Cardiac septum (tissue), 1 donor: ENCODE results near the gene NUTM2D. TPM values are rescaled to one million over a fixed set of nuclear protein-coding genes. Genes with fewer than 3 reads are reported as not detected.
"Not testable (repeated sequence)": the region's sequence is repeated elsewhere in the genome, so short reads cannot be mapped to it uniquely, and the experiment has no call there.

Experiments
- DNase-seq: peaks from one replicate; pipeline ENCODE4 v3.0.0-alpha.2; 2020; ENCODE audit warnings: low spot score
- intact Hi-C: fragments of 100-400 bp; cut with DNase I; formaldehyde crosslinking; loops from one replicate; pipeline ENCODE4 v1.14.0; 2022
- total RNA-seq: library from RNA; stranded (reverse); fragmentation: NEBNext Ultra II Directional; extraction: Animal tissue kit (Norgen Biotek cat#: 25700); gene quantifications from one replicate; pipeline ENCODE4 v1.2.1, GENCODE V29; 2021
- donor health status: DM: no; HTN: no; CAD: no.

Gene NUTM2D
- total RNA-seq, 1 donor from 2014 or later = 3.0 TPM

- intact Hi-C loops = not testable (repeated sequence)
Measured at GRCh38 chr10:87358159-87358558, 615 bp downstream of the NUTM2D start.

GRCh38 chr10:87369514-87370112, 12.1 kb downstream of the NUTM2D start:
- DNase-seq, intact Hi-C loops: not testable (repeated sequence)

More at GRCh38 chr10:87358159-87358558, 615 bp downstream of the NUTM2D start:
- DNase-seq = not testable (repeated sequence)

GRCh38 chr10:87374091-87374490, 16.5 kb downstream of the NUTM2D start:
- DNase-seq, intact Hi-C loops: not testable (repeated sequence)

GRCh38 chr10:87379115-87379514, 21.6 kb downstream of the NUTM2D start:
- intact Hi-C loops, DNase-seq: not testable (repeated sequence)

- DNase-seq, intact Hi-C loops: not testable (repeated sequence)
Measured at GRCh38 chr10:87383149-87383857, 25.8 kb downstream of the NUTM2D start.

- intact Hi-C loops, DNase-seq: not testable (repeated sequence)
Measured at GRCh38 chr10:87384283-87384682, 26.7 kb downstream of the NUTM2D start.

- DNase-seq, intact Hi-C loops: not testable (repeated sequence)
Measured at GRCh38 chr10:87385762-87386360, 28.3 kb downstream of the NUTM2D start.

GRCh38 chr10:87391360-87391759, 33.8 kb downstream of the NUTM2D start:
- DNase-seq, intact Hi-C loops: not testable (repeated sequence)

GRCh38 chr10:87396206-87396605, 38.7 kb downstream of the NUTM2D start:
- intact Hi-C loops, DNase-seq: not testable (repeated sequence)

- DNase-seq, intact Hi-C loops: not testable (repeated sequence)
Measured at GRCh38 chr10:87398436-87398835, 40.9 kb downstream of the NUTM2D start.

- DNase-seq, intact Hi-C loops: not testable (repeated sequence)
Measured at GRCh38 chr10:87407516-87408467, 50.2 kb downstream of the NUTM2D start.

- intact Hi-C loops, DNase-seq: not testable (repeated sequence)
Measured at GRCh38 chr10:87413921-87414320, 56.4 kb downstream of the NUTM2D start.

Other genes starting within 250 kb of the NUTM2D start
- gene NUTM2A, start 132.3 kb upstream of the NUTM2D start, total RNA-seq = 1.6 TPM
- gene MINPP1, start 147.1 kb downstream of the NUTM2D start, total RNA-seq = 7.3 TPM